Keratinocyte (primary cell): ENCODE measurements around the gene SLC37A1. TPM values are rescaled to one million over a fixed set of nuclear protein-coding genes. Genes with fewer than 3 reads are reported as not detected.

Experiments used
- DNase-seq: peaks from one replicate; pipeline ENCODE4 v3.0.0-alpha.2; 2011; ENCODE audit warnings: low read depth, missing footprints, low spot score
- FAIRE-seq: peaks from 2 replicates; lab custom pipeline; 2011; peaks lifted over from hg19 to GRCh38; lab: Jason Lieb, UNC
- H2AFZ ChIP-seq: 2 replicates; pipeline ENCODE4 v1.6.0; 2012; ENCODE audit warnings: low read length, control low read depth, inconsistent platforms; ENCODE audit not compliant: control insufficient read depth
- H3K27ac ChIP-seq: 2 replicates; pipeline ENCODE4 v1.5.1; 2011; ENCODE audit warnings: low read length; ENCODE audit not compliant: control insufficient read depth, insufficient read depth
- H3K27me3 ChIP-seq: 3 replicates; pipeline ENCODE4 v1.6.0; 2011; ENCODE audit warnings: low read length; ENCODE audit not compliant: control insufficient read depth, insufficient read depth; ENCODE audit errors: extremely low read depth
- H3K36me3 ChIP-seq, 2 experiments: 2 replicates in 1 of 2; 3 replicates in 1 of 2; pipeline ENCODE4 v1.5.1; 2011; ENCODE audit warnings: low read length in 2 of 2, mild to moderate bottlenecking in 1 of 2; ENCODE audit not compliant: control insufficient read depth in 2 of 2, insufficient read depth in 2 of 2; ENCODE audit errors: extremely low read depth in 1 of 2
- H3K4me1 ChIP-seq: 3 replicates; pipeline ENCODE4 v1.5.1; 2011; ENCODE audit warnings: low read length; ENCODE audit not compliant: control insufficient read depth, insufficient read depth; ENCODE audit errors: extremely low read depth
- H3K4me2 ChIP-seq: 3 replicates; pipeline ENCODE4 v1.6.0; 2011; ENCODE audit warnings: low read depth, low read length; ENCODE audit not compliant: control insufficient read depth, insufficient read depth; ENCODE audit errors: extremely low read depth
- H3K4me3 ChIP-seq, 3 experiments: fragments of 200-600 bp in 1 of 3; sonication (generic) in 1 of 3; 2 replicates in 2 of 3; 3 replicates in 1 of 3; pipeline ENCODE4 v1.5.1; 2011 to 2016; ENCODE audit warnings: low read length in 3 of 3, mild to moderate bottlenecking in 3 of 3, control low read depth in 2 of 3, inconsistent platforms in 1 of 3, low read depth in 1 of 3, mixed read lengths in 1 of 3, mixed run types in 1 of 3, moderate library complexity in 1 of 3; ENCODE audit not compliant: control insufficient read depth in 2 of 3, insufficient read depth in 2 of 3; ENCODE audit errors: extremely low read depth in 1 of 3
- H3K79me2 ChIP-seq: 2 replicates; pipeline ENCODE4 v1.6.0; 2012; ENCODE audit warnings: low read length; ENCODE audit not compliant: control insufficient read depth, insufficient read depth
- H3K9ac ChIP-seq: 3 replicates; pipeline ENCODE4 v1.6.0; 2011; ENCODE audit warnings: low read length; ENCODE audit not compliant: control insufficient read depth, insufficient read depth; ENCODE audit errors: extremely low read depth
- H3K9me1 ChIP-seq: 3 replicates; pipeline ENCODE4 v1.6.0; 2011; ENCODE audit warnings: low read length; ENCODE audit not compliant: control insufficient read depth, insufficient read depth; ENCODE audit errors: extremely low read depth
- H3K9me3 ChIP-seq: 2 replicates; pipeline ENCODE4 v1.5.1; 2012; ENCODE audit warnings: low read depth, low read length; ENCODE audit not compliant: control insufficient read depth
- H4K20me1 ChIP-seq: 3 replicates; pipeline ENCODE4 v1.6.0; 2011; ENCODE audit warnings: low read length; ENCODE audit not compliant: control insufficient read depth, insufficient read depth; ENCODE audit errors: extremely low read depth
- EZH2 ChIP-seq: IDR thresholded peaks from one replicate; pipeline ENCODE4 v1.6.1; 2012; ENCODE audit warnings: inconsistent platforms, mild to moderate bottlenecking, low read length, moderate library complexity
- dilution Hi-C: fragments of 300-500 bp; cut with MboI; formaldehyde crosslinking; loops from one replicate; pipeline ENCODE4 v1.7.0; 2020; ENCODE audit warnings: low sequenced_read_pairs; ENCODE audit not compliant: extremely low pct_ligation_motif_present
- polyA plus RNA-seq, 5 experiments: library from polyadenylated mRNA; depleted of rRNA in 3 of 5; stranded (reverse) in 3 of 5; stranded (forward) in 1 of 5; unstranded in 1 of 5; fragments of >200 nt; gene quantifications; 1 replicate in 1 of 5; 2 replicates in 3 of 5; 3 replicates in 1 of 5; pipeline versions ENCODE4 v1.2.1 to v1.2.3, GENCODE V29; 2011 to 2012; ENCODE audit warnings: missing spikeins in 2 of 5, low read depth in 1 of 5, low replicate concordance in 1 of 5
- TF ChIP-seq, protein P1 (sequence below), 3 experiments: IDR thresholded peaks in 1 of 3; conservative IDR thresholded peaks in 1 of 3; optimal IDR thresholded peaks in 1 of 3; 2 replicates in 2 of 3; 3 replicates in 1 of 3; pipeline versions ENCODE3 to v1.5.1; 2011; ENCODE audit warnings: low read length in 3 of 3, mild to moderate bottlenecking in 3 of 3, moderate library complexity in 2 of 3, control low read depth in 1 of 3, inconsistent platforms in 1 of 3; ENCODE audit not compliant: insufficient read depth in 2 of 3; ENCODE audit errors: extremely low read depth in 1 of 3

The SLC37A1 gene
- polyA plus RNA-seq, 1 donor (not counting 4 experiments of a cell fraction or from before 2014, with no cell fraction given): 4.1 TPM

DNA sequence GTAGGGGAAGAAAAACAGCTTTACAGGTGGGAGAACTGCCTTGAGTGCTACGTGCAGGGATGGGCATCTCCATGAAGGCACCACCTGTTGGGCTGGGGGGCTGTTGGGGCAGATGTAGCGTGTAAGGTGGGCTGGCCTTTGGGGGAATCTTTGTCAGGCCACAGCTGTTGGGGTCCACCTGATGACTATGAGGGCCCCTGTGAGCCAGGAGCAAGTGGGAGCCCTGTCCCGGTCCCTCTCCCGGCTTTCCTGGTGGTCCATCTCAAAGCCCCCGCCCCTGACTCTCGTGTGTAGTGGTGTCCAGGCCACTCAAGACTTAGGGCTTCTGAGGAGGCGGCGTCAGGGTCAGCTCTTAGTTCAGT lies 13.5 kb downstream of the SLC37A1 start:
- Histone ChIP-seq H3K4me3 (no peak overlapping the region), H3K9me3 (no peaks in the 10 kb centered on the region), H2AFZ (no peak overlapping the region), H3K9ac (no peak overlapping the region), H3K27me3 (no peaks in the 10 kb centered on the region), H3K79me2 (no peaks in the 10 kb centered on the region), H3K9me1 (no peaks in the 10 kb centered on the region), H3K4me2 (no peak overlapping the region), H4K20me1 (no peaks in the 10 kb centered on the region), H3K4me1 (peaks cover 5% of the 10 kb centered on the region), H3K27ac (no peak overlapping the region), H3K36me3 (peaks cover 3 to 4% of the 10 kb centered on the region in 2 experiments)
- DNase-seq (no peak), FAIRE-seq (no peak)
- no peak for TF ChIP-seq EZH2
- TF ChIP-seq, protein P1, sequence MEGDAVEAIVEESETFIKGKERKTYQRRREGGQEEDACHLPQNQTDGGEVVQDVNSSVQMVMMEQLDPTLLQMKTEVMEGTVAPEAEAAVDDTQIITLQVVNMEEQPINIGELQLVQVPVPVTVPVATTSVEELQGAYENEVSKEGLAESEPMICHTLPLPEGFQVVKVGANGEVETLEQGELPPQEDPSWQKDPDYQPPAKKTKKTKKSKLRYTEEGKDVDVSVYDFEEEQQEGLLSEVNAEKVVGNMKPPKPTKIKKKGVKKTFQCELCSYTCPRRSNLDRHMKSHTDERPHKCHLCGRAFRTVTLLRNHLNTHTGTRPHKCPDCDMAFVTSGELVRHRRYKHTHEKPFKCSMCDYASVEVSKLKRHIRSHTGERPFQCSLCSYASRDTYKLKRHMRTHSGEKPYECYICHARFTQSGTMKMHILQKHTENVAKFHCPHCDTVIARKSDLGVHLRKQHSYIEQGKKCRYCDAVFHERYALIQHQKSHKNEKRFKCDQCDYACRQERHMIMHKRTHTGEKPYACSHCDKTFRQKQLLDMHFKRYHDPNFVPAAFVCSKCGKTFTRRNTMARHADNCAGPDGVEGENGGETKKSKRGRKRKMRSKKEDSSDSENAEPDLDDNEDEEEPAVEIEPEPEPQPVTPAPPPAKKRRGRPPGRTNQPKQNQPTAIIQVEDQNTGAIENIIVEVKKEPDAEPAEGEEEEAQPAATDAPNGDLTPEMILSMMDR (optimal IDR thresholded peaks at IDR 0.05 in 1 of 3, IDR thresholded peaks at IDR 0.05 in 1 of 3, conservative IDR thresholded peaks at IDR 0.05 in 1 of 3; ENCODE audit: extremely low read depth in 1 of 3, insufficient read depth in 2 of 3, low read length in 3 of 3): no peak
- dilution Hi-C loops: no loop called here

DNA sequence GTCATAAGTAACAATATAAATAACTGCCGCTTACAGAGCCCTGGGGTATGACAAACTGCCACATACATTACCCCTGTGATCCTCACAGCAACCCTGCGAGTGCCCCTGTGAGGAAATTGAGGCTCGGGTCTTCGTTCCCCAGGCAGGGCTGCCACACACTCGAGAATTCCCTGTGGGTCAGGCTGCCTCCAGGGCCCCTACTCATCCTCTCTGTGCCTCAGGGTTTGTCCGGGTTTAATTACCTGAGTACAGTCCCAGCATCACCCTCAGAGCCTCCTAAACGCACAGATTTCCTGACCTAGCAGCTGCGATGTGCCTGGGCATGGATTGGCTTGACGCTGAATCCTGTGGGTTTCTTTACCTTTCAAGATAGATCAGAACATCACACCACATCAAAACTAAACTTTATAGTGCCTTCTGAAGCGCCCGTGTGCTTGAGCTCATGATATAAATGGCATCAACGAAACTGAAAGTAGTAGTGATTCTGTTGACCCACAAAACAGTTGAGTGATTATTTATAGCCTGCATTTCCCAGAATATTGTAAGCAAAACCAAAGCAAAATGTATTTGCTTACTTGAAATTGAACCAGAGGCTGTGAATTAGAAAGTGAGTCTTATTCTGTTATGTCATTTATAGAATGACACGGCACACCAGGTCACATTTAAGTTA lies 14.0 kb downstream of the SLC37A1 start:
- Histone ChIP-seq H3K27ac (no peak overlapping the region), H3K79me2 (no peaks in the 10 kb centered on the region), H3K9me3 (no peaks in the 10 kb centered on the region), H2AFZ (no peak overlapping the region), H4K20me1 (no peaks in the 10 kb centered on the region), H3K9ac (no peak overlapping the region), H3K4me2 (no peak overlapping the region), H3K4me3 (no peak overlapping the region), H3K9me1 (no peaks in the 10 kb centered on the region), H3K36me3 (peaks cover 3 to 4% of the 10 kb centered on the region in 2 experiments), H3K4me1 (peaks cover 5% of the 10 kb centered on the region), H3K27me3 (no peaks in the 10 kb centered on the region)
- TF ChIP-seq, protein P1 (optimal IDR thresholded peaks at IDR 0.05 in 1 of 3, IDR thresholded peaks at IDR 0.05 in 1 of 3, conservative IDR thresholded peaks at IDR 0.05 in 1 of 3; ENCODE audit: extremely low read depth in 1 of 3, insufficient read depth in 2 of 3, low read length in 3 of 3): no peak
- no peak for TF ChIP-seq EZH2
- FAIRE-seq (no peak), DNase-seq (no peak)
- dilution Hi-C loops: no loop called here
